Activated naive CD8-positive, alpha-beta T cell treated with anti-CD3 and anti-CD28 coated beads for 36 hours (primary cell): ENCODE measurements around the gene CYP4F22. TPM values are rescaled to one million over a fixed set of nuclear protein-coding genes. Genes with fewer than 3 reads are reported as not detected.
"Not testable (repeated sequence)": the region's sequence is repeated elsewhere in the genome, so short reads cannot be mapped to it uniquely, and the experiment has no call there.

Source experiments
- DNase-seq: peaks from one replicate; pipeline ENCODE4 v3.0.0; 2021
- H3K27ac Mint-ChIP-seq: one replicate; pipeline ENCODE4 v1.8.0; 2022; ENCODE audit warnings: mild to moderate bottlenecking, moderate library complexity, mixed read lengths
- H3K27me3 Mint-ChIP-seq: one replicate; pipeline ENCODE4 v1.8.0; 2022; ENCODE audit warnings: mild to moderate bottlenecking, mixed read lengths
- H3K36me3 Mint-ChIP-seq: one replicate; pipeline ENCODE4 v1.8.0; 2021; ENCODE audit warnings: mild to moderate bottlenecking, mixed read lengths
- H3K4me1 Mint-ChIP-seq: one replicate; pipeline ENCODE4 v1.8.0; 2021; ENCODE audit warnings: mixed read lengths
- H3K4me3 Mint-ChIP-seq: one replicate; pipeline ENCODE4 v1.8.0; 2022; ENCODE audit warnings: mild to moderate bottlenecking, moderate library complexity, mixed read lengths
- H3K9me3 Mint-ChIP-seq: one replicate; pipeline ENCODE4 v1.8.0; 2022; ENCODE audit warnings: mixed read lengths
- total RNA-seq, 2 experiments: library from RNA; stranded (reverse); gene quantifications; one replicate each; pipeline ENCODE4 v1.2.3, GENCODE V29; 2021

The CYP4F22 gene
- total RNA-seq = 1 to 10 TPM; 1.3 to 1.6 TPM

DNA sequence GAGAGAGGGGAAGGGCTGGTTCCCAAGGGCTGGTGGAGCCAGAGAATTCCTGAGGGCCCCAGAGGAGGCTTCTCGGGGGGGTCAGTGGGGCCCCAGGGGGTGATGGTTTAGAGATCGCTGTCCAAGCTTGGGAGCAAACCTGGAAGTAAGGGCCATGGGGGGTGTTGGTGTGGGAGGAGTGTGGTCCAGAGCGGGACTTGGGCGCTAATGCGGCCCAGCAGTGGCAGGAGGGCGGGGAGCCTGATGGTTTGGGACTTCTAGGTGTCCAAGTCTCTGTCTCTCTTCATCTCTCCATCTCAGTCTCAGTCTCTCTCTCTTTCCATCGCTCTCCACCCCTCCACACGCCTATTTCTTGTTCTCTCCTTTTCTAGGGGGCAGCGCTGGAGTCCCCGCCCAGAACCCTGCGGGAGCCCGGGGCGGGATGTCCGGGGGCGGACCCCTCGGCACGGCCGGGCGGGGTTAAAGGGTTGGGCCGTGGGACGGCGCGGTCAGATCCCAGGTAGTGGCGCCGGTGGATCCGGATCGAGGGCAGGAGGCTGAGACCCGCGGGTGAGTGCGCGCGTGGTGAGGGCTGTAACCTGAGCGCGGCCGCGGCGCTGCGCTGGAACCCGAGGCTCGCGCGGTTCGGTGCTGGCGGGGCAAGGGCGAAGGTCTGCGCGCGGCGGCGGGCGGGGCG is at the start of gene CYP4F22:
Gene CYP4F22, plus strand, starts transcription at position 491 of the 676 bp plus-strand sequence. CDS start 16,812 bp downstream, outside the sequence.
- DNase-seq = peak; percentile 36
- H3K36me3 Mint-ChIP-seq = no peaks in the 10 kb centered on the region
- H3K27me3 Mint-ChIP-seq = peaks cover 20% of the 10 kb centered on the region
- H3K27ac Mint-ChIP-seq = no peak within 1 kb of the TSS
- peak within 1 kb of the TSS; percentile 77 for H3K4me3 Mint-ChIP-seq
- no peaks in the 10 kb centered on the region for H3K9me3 Mint-ChIP-seq
- peaks cover 21% of the 10 kb centered on the region for H3K4me1 Mint-ChIP-seq

GRCh38 chr19:15461694-15462093 is 46.6 kb upstream of the CYP4F22 start:
- DNase-seq = no peak
- H3K9me3 Mint-ChIP-seq = no peaks in the 10 kb centered on the region
- no peaks in the 10 kb centered on the region for H3K27me3 Mint-ChIP-seq
- H3K36me3 Mint-ChIP-seq = peaks cover 31% of the 10 kb centered on the region
- H3K4me1 Mint-ChIP-seq = peaks cover 35% of the 10 kb centered on the region
- no peak overlapping the region for H3K4me3 Mint-ChIP-seq
- peak overlapping the region; percentile 86 for H3K27ac Mint-ChIP-seq

DNA sequence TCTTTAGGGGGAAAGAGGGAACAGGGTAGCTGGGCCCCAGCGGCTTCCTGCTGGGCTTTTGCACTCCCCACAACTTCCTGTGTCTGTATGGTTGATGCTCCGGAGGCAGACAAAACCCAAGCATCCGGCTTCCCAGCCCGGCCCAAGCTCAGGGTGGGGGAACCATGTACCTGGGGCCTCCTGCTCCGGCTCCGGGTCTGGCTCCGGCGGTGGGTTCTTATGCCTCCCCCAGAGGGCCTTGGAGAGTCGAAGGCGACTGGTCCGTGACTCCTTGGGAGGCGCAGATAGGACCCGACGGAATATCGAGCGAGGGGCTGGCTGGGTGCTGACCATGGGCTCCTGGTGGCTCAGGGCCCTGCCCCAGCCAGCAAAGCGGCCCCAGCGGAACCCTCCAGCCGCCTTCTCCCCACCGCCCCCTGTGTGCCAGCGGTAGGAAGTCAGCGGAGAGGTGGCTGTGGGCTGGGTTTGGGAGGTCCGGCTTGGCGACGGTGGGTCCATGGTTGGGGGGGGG is 44.4 kb upstream of the CYP4F22 start:
- H3K27ac Mint-ChIP-seq = peak overlapping the region; percentile 86
- peaks cover 3% of the 10 kb centered on the region for H3K9me3 Mint-ChIP-seq
- H3K4me1 Mint-ChIP-seq = peaks cover 53% of the 10 kb centered on the region
- peaks cover 34% of the 10 kb centered on the region for H3K36me3 Mint-ChIP-seq
- peak overlapping the region; percentile 90 for H3K4me3 Mint-ChIP-seq
- peak; percentile 81 for DNase-seq
- H3K27me3 Mint-ChIP-seq = peaks cover 1% of the 10 kb centered on the region

DNA sequence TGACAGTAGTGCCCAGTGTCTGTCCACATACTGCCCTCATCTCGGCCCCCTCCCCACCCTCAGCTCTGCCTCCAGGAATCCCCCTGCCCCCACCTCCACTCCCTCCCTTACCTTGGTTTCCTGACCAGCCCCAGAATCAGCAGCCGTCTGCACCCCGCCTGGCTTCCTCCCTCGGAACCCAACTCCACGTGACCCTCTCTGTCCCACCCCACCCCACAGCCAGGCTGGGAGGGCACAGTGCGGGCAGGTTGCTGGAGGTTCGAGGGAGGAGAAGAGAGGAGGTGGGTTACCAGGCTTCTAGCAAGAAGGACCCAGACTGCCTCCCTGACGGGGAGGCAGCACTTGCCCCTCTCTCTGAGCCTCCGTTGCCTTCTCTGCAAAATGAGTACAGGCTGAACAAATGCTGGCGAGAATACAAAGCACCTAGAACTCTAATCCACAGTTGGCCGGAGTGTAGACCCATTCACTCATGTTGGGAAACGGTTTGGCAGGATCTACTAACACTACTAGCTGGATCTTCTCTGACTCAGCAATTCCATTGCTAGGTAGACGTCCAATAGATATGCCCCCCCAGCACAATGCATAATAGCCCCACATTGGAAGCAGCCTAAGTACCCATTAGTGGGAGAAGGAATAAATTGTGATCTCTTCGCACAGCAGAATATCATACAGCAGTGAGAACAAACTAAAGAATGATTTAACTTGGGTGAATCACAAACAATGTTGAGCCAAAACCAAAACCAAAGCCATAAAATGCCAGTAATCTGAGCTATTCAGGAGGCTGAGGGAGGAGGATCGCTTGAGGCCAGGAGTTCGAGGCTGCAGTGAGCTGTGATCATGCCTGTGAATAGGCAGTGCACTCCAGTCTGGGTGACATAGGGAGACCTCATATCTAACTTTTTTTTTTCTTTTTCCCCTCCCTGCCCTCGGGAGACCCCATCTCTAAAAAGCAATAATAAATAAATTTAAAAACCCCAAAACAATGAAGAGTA is 43.6 kb upstream of the CYP4F22 start, which contains the start of gene RASAL3:
Gene RASAL3, minus strand, starts transcription at position 151 of the 992 bp plus-strand sequence. CDS start 186 bp downstream, outside the sequence.
- H3K36me3 Mint-ChIP-seq = peaks cover 31% of the 10 kb centered on the region
- peaks cover 3% of the 10 kb centered on the region for H3K9me3 Mint-ChIP-seq
- peaks cover 4% of the 10 kb centered on the region for H3K27me3 Mint-ChIP-seq
- H3K27ac Mint-ChIP-seq = peak within 1 kb of the TSS; percentile 86
- peak; percentile 74 for DNase-seq
- H3K4me3 Mint-ChIP-seq = peak within 1 kb of the TSS; percentile 90
- peaks cover 59% of the 10 kb centered on the region for H3K4me1 Mint-ChIP-seq

DNA sequence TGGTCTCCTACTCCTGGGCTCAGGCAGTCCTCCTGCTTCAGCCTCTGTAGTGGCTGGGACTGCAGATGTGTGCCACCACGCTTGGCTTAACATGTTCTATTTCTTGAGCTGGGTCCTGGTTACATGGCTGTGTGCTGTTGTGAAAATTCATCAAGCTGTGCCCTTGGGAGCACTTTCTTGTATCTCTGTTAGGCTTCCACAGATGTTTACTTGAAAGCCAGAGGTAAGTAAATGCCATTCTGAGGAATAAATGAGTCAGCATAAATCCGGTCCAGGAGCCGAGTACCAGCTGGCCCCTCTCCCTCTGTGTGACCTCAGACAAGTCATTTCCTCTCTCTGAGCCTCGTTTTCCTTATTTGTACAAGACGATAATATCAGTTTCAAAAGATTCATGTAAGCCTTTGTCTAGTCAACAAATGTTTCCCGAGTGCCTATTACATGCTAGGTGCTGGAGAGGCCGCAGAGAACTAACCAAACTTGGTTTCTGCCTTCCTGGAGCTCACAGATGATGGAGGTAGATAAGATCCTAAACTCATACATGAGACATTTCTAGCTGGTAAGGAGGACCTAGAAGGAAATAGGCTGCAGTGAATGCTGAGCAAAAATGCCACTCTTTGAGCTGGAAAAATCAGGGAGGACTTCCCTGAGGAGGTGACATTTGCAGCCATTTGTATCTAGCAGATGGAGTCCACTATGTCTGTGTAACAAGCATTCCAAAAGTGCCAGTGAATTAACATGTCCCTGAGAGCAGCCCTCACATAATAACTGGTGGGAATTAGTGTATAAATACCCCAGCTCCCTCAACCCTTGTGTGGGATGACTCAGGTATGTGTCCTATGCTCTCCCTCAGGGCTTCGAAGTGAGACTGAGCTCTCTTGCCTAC is 41.2 kb upstream of the CYP4F22 start:
- Mint-ChIP-seq H3K4me3 (peak overlapping the region; percentile 14), H3K27me3 (peaks cover 4% of the 10 kb centered on the region), H3K27ac (peak overlapping the region; percentile 87), H3K36me3 (peaks cover 23% of the 10 kb centered on the region), H3K4me1 (peaks cover 56% of the 10 kb centered on the region), H3K9me3 (peaks cover 3% of the 10 kb centered on the region)
- peak; percentile 51 for DNase-seq

- H3K9me3 Mint-ChIP-seq = peaks cover 3% of the 10 kb centered on the region
- H3K4me3 Mint-ChIP-seq = peak overlapping the region; percentile 43
- DNase-seq = no peak
- H3K4me1 Mint-ChIP-seq = peaks cover 50% of the 10 kb centered on the region
- peaks cover 4% of the 10 kb centered on the region for H3K27me3 Mint-ChIP-seq
- peak overlapping the region; percentile 87 for H3K27ac Mint-ChIP-seq
- peaks cover 18% of the 10 kb centered on the region for H3K36me3 Mint-ChIP-seq
Observed at GRCh38 chr19:15467734-15468214, 40.6 kb upstream of the CYP4F22 start.

GRCh38 chr19:15468675-15469512 is 39.4 kb upstream of the CYP4F22 start:
- Mint-ChIP-seq H3K4me1 (peaks cover 48% of the 10 kb centered on the region), H3K27me3 (peaks cover 4% of the 10 kb centered on the region), H3K27ac (no peak overlapping the region), H3K9me3 (peaks cover 3% of the 10 kb centered on the region), H3K4me3 (peak overlapping the region; percentile 80), H3K36me3 (peaks cover 11% of the 10 kb centered on the region)
- no peak for DNase-seq

- Mint-ChIP-seq H3K9me3 (peaks cover 3% of the 10 kb centered on the region), H3K27ac (no peak overlapping the region), H3K27me3 (peaks cover 4% of the 10 kb centered on the region), H3K4me1 (peaks cover 44% of the 10 kb centered on the region), H3K4me3 (peak overlapping the region; percentile 80), H3K36me3 (peaks cover 11% of the 10 kb centered on the region)
- peak; percentile 30 for DNase-seq
Observed at GRCh38 chr19:15469513-15470297, 38.6 kb upstream of the CYP4F22 start.

GRCh38 chr19:15471639-15472101 is 36.7 kb upstream of the CYP4F22 start:
- H3K36me3 Mint-ChIP-seq = peaks cover 11% of the 10 kb centered on the region
- DNase-seq = no peak
- peaks cover 4% of the 10 kb centered on the region for H3K27me3 Mint-ChIP-seq
- H3K9me3 Mint-ChIP-seq = peaks cover 3% of the 10 kb centered on the region
- peaks cover 40% of the 10 kb centered on the region for H3K4me1 Mint-ChIP-seq
- no peak overlapping the region for H3K27ac Mint-ChIP-seq
- H3K4me3 Mint-ChIP-seq = no peak overlapping the region

DNA sequence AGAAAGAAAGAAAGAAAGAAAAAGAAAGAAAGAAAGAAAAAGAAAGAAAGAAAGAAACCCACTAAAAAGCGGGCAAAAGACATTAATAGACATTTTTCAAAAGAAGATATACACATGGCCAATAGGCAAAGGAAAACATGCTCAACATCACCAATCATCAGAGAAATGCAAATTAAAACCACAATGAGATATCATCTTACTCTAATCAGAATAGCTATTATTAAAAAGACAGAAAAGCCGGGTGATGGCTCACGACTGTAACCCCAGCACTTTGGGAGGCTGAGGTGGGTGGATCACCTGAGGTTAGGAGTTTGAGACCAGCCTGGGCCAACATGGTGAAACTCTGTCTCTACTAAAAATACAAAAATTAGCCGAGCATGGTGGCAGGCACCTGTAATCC is 34.5 kb upstream of the CYP4F22 start:
- H3K4me3 Mint-ChIP-seq, H3K36me3 Mint-ChIP-seq, H3K27ac Mint-ChIP-seq, H3K27me3 Mint-ChIP-seq, H3K9me3 Mint-ChIP-seq, DNase-seq: not testable (repeated sequence)
- peaks cover 23% of the 10 kb centered on the region for H3K4me1 Mint-ChIP-seq

- Mint-ChIP-seq H3K36me3 (no peaks in the 10 kb centered on the region), H3K4me3 (no peak overlapping the region), H3K27ac (no peak overlapping the region), H3K9me3 (no peaks in the 10 kb centered on the region), H3K4me1 (peaks cover 20% of the 10 kb centered on the region), H3K27me3 (no peaks in the 10 kb centered on the region)
- DNase-seq = no peak
Observed at GRCh38 chr19:15475169-15475568, 33.2 kb upstream of the CYP4F22 start.

GRCh38 chr19:15475611-15476010 is 32.7 kb upstream of the CYP4F22 start:
- Mint-ChIP-seq H3K27ac (no peak overlapping the region), H3K27me3 (no peaks in the 10 kb centered on the region)

DNA sequence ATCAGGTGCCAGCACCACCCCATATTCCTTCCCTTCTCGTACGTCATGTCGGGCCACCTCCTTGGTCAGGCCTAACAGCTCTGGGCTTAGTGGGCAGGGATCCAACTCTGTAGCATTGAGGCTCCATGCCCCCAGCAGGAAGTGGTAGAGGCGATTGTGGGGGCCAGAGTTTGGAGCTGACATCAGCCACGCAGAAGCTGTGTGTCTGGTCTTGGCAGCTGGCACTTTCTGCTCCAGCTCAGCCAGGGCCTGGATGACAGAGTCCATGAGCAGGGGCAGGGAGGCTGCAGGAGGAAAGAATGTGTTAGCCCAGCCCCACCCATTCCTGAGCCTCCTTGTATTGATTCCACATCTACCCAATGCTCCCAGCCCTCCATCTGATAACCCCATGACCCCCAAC is 32.0 kb upstream of the CYP4F22 start:
- DNase-seq = no peak
- H3K9me3 Mint-ChIP-seq = no peaks in the 10 kb centered on the region
- H3K4me3 Mint-ChIP-seq = no peak overlapping the region
- H3K27me3 Mint-ChIP-seq = no peaks in the 10 kb centered on the region
- no peak overlapping the region for H3K27ac Mint-ChIP-seq
- H3K4me1 Mint-ChIP-seq = peaks cover 22% of the 10 kb centered on the region
- H3K36me3 Mint-ChIP-seq = no peaks in the 10 kb centered on the region

More at GRCh38 chr19:15475611-15476010, 32.7 kb upstream of the CYP4F22 start:
- Mint-ChIP-seq H3K4me1 (peaks cover 22% of the 10 kb centered on the region), H3K9me3 (no peaks in the 10 kb centered on the region), H3K4me3 (no peak overlapping the region), H3K36me3 (no peaks in the 10 kb centered on the region)
- no peak for DNase-seq
